GM18907 (cell line): ENCODE data around the gene CDKL4.
"Not testable (repeated sequence)": the region's sequence is repeated elsewhere in the genome, so short reads cannot be mapped to it uniquely, and the experiment has no call there.

ENCODE experiments used
- ATAC-seq: cut with Tn5 transposase; IDR thresholded peaks from one replicate; pipeline ENCODE4 v1.9.1; 2021; ENCODE audit warnings: mild to moderate bottlenecking, moderate library complexity; ENCODE audit not compliant: unreplicated experiment

Gene CDKL4

GRCh38 chr2:39145906-39146421 lies 97.8 kb downstream of the CDKL4 start:
- ATAC-seq, result no peak

- no peak for ATAC-seq
Observed at GRCh38 chr2:39144416-39144815, 99.4 kb downstream of the CDKL4 start.

GRCh38 chr2:39142904-39143605 lies 100.7 kb downstream of the CDKL4 start:
- no peak for ATAC-seq

- ATAC-seq, result no peak
Observed at GRCh38 chr2:39141334-39142271, 102.2 kb downstream of the CDKL4 start.

- not testable (repeated sequence) for ATAC-seq
Observed at GRCh38 chr2:39140948-39141333, 102.8 kb downstream of the CDKL4 start.

- no peak for ATAC-seq
Observed at GRCh38 chr2:39140322-39140847, 103.4 kb downstream of the CDKL4 start.

GRCh38 chr2:39139511-39140237 lies 104.1 kb downstream of the CDKL4 start:
- ATAC-seq, result no peak

- ATAC-seq, result no peak
Observed at GRCh38 chr2:39138837-39139211, 104.9 kb downstream of the CDKL4 start.

- ATAC-seq, result not testable (repeated sequence)
Observed at GRCh38 chr2:39138187-39138836, 105.5 kb downstream of the CDKL4 start.

- ATAC-seq, result no peak
Observed at GRCh38 chr2:39136799-39137198, 107.0 kb downstream of the CDKL4 start.

- ATAC-seq, result no peak
Observed at GRCh38 chr2:39135690-39136259, 108.0 kb downstream of the CDKL4 start.

GRCh38 chr2:39133215-39133851 lies 110.4 kb downstream of the CDKL4 start:
- no peak for ATAC-seq

- peak; percentile 53 for ATAC-seq
Observed at GRCh38 chr2:39128919-39129391, 114.8 kb downstream of the CDKL4 start.

- ATAC-seq, result peak; percentile 57
Observed at GRCh38 chr2:39127973-39128372, 115.8 kb downstream of the CDKL4 start.
